Prostate gland (tissue), 2 donors: ENCODE results near the gene CADM3.

Source experiments
- POLR2AphosphoS5 ChIP-seq: sonication (generic); formaldehyde crosslinking; IDR thresholded peaks from one replicate; pipeline ENCODE4 v1.6.1; 2017; ENCODE audit warnings: antibody characterized with exemption
- TF ChIP-seq, protein P1 (sequence below), 4 experiments: fragments of 200-600 bp in 2 of 4; fragments of 450-650 bp in 2 of 4; sonication (generic) in 2 of 4; IDR thresholded peaks; 1 replicate in 3 of 4; 2 replicates in 1 of 4; pipeline ENCODE4 v1.5.1; 2016 to 2019; ENCODE audit warnings: antibody characterized with exemption in 4 of 4, mild to moderate bottlenecking in 2 of 4, moderate library complexity in 2 of 4

DNA sequence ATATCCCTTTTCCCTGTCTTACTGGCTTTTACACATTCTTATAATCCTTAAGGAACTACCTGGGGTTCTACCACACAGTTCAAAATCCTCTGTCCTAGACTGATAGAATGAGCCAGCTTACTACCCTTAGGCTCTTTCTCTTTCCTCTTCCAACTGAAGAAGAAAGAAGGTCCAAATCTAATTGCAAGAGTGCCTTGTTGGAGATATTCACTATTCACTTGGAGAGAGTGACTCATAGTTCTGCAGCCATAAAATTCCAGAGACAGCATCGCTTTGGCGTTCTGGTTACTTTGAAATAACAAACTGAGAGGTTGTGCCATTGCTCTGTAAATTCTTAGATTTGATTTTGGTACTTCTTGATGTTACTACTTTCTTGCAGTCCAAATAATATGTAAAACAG lies 4.2 kb downstream of the CADM3 start:
- TF ChIP-seq, protein P1, sequence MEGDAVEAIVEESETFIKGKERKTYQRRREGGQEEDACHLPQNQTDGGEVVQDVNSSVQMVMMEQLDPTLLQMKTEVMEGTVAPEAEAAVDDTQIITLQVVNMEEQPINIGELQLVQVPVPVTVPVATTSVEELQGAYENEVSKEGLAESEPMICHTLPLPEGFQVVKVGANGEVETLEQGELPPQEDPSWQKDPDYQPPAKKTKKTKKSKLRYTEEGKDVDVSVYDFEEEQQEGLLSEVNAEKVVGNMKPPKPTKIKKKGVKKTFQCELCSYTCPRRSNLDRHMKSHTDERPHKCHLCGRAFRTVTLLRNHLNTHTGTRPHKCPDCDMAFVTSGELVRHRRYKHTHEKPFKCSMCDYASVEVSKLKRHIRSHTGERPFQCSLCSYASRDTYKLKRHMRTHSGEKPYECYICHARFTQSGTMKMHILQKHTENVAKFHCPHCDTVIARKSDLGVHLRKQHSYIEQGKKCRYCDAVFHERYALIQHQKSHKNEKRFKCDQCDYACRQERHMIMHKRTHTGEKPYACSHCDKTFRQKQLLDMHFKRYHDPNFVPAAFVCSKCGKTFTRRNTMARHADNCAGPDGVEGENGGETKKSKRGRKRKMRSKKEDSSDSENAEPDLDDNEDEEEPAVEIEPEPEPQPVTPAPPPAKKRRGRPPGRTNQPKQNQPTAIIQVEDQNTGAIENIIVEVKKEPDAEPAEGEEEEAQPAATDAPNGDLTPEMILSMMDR (IDR thresholded peaks at IDR 0.05): no peak
- TF ChIP-seq POLR2AphosphoS5: no peak
